Body of pancreas (tissue), 4 donors: ENCODE measurements around the gene RUNDC3A.

Source experiments
- CTCF ChIP-seq, 7 experiments: fragments of 450-650 bp in 4 of 7; fragments of 200-600 bp in 3 of 7; sonication (generic) in 3 of 7; IDR thresholded peaks; one replicate each; pipeline ENCODE4 v1.5.1; 2016 to 2019; ENCODE audit warnings: antibody characterized with exemption in 7 of 7
- POLR2A ChIP-seq, 3 donors: fragments of 450-650 bp; IDR thresholded peaks; one replicate each; pipeline ENCODE4 v1.6.1; 2016; ENCODE audit warnings: antibody characterized with exemption in 3 of 3, mild to moderate bottlenecking in 2 of 3

GRCh38 chr17:44350733-44351226 lies 42.4 kb downstream of the RUNDC3A start:
- TF ChIP-seq POLR2A (IDR thresholded peaks at IDR 0.05) (no peak), CTCF (IDR thresholded peaks at IDR 0.05) (peak; percentile 54 to 74 (median 65))
